ENCODE data around the gene TYMP.

TYMP gene

GRCh38 chr22:50502628-50503474 is 27.0 kb downstream of the TYMP start:
- no peaks in the 10 kb centered on the region for H3K36me3 ChIP-seq (ENCODE audit: insufficient read depth, low read length)
- no peak overlapping the region for H3K9ac ChIP-seq (ENCODE audit: low read depth, low read length)
- peaks cover 5% of the 10 kb centered on the region for H3K4me1 ChIP-seq (ENCODE audit: insufficient read depth, low read length)
- H3K9me3 ChIP-seq (ENCODE audit: control insufficient read depth, insufficient read depth, low read length) = no peaks in the 10 kb centered on the region

- no peak overlapping the region for H3K9ac ChIP-seq (ENCODE audit: low read depth, low read length)
- no peaks in the 10 kb centered on the region for H3K36me3 ChIP-seq (ENCODE audit: insufficient read depth, low read length)
- H3K4me1 ChIP-seq (ENCODE audit: insufficient read depth, low read length) = peaks cover 5% of the 10 kb centered on the region
- no peaks in the 10 kb centered on the region for H3K9me3 ChIP-seq (ENCODE audit: control insufficient read depth, insufficient read depth, low read length)
Measured at GRCh38 chr22:50502096-50502495, 27.7 kb downstream of the TYMP start.

GRCh38 chr22:50500452-50500851 is 29.4 kb downstream of the TYMP start:
- Histone ChIP-seq H3K9ac (ENCODE audit: low read depth, low read length) (no peak overlapping the region), H3K9me3 (ENCODE audit: control insufficient read depth, insufficient read depth, low read length) (no peaks in the 10 kb centered on the region), H3K36me3 (ENCODE audit: insufficient read depth, low read length) (no peaks in the 10 kb centered on the region), H3K4me1 (ENCODE audit: insufficient read depth, low read length) (peaks cover 5% of the 10 kb centered on the region; the same call in 1 of the 2 replicates)

DNA sequence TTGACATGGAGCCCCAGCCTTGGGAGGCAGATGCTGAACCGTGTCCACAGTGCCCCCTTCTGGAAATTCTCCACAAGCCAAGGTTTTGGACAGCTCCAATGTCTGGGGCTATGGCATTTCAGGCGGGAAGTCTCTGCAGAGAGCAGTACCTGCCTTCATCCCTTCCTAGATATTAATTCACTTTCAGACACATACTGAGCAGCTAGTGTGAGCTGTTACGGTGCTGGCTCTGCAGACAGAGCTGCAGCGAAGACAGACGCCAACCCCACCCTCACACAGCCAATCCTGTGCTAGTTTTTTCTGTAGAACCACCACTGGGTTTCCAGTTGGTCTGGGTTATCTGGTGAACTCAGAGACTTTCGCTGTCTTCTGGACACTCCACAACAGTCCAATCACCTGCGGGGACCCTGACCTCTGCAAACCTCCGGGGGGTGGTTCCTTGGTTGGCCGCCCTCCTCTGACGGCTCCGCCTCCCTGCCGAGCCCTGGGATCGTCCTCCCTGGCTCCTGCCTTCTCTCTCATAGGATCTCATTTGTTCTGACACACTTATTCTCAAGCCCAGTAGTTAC is 31.4 kb downstream of the TYMP start:
- H3K36me3 ChIP-seq (ENCODE audit: insufficient read depth, low read length) = no peaks in the 10 kb centered on the region
- H3K9me3 ChIP-seq (ENCODE audit: control insufficient read depth, insufficient read depth, low read length) = no peaks in the 10 kb centered on the region
- peak overlapping the region; percentile 40; the same call in 1 of the 2 replicates for H3K9ac ChIP-seq (ENCODE audit: low read depth, low read length)
- peaks cover 5% of the 10 kb centered on the region; the same call in 1 of the 2 replicates for H3K4me1 ChIP-seq (ENCODE audit: insufficient read depth, low read length)

GRCh38 chr22:50497093-50497492 is 32.7 kb downstream of the TYMP start:
- H3K4me1 ChIP-seq (ENCODE audit: insufficient read depth, low read length) = peaks cover 5% of the 10 kb centered on the region; the same call in 1 of the 2 replicates
- no peaks in the 10 kb centered on the region for H3K9me3 ChIP-seq (ENCODE audit: control insufficient read depth, insufficient read depth, low read length)
- no peaks in the 10 kb centered on the region for H3K36me3 ChIP-seq (ENCODE audit: insufficient read depth, low read length)
- H3K9ac ChIP-seq (ENCODE audit: low read depth, low read length) = no peak overlapping the region

- Histone ChIP-seq H3K36me3 (ENCODE audit: insufficient read depth, low read length) (no peaks in the 10 kb centered on the region), H3K9ac (ENCODE audit: low read depth, low read length) (no peak overlapping the region), H3K9me3 (ENCODE audit: control insufficient read depth, insufficient read depth, low read length) (no peaks in the 10 kb centered on the region), H3K4me1 (ENCODE audit: insufficient read depth, low read length) (no peaks in the 10 kb centered on the region)
Measured at GRCh38 chr22:50490531-50491308, 39.1 kb downstream of the TYMP start.

DNA sequence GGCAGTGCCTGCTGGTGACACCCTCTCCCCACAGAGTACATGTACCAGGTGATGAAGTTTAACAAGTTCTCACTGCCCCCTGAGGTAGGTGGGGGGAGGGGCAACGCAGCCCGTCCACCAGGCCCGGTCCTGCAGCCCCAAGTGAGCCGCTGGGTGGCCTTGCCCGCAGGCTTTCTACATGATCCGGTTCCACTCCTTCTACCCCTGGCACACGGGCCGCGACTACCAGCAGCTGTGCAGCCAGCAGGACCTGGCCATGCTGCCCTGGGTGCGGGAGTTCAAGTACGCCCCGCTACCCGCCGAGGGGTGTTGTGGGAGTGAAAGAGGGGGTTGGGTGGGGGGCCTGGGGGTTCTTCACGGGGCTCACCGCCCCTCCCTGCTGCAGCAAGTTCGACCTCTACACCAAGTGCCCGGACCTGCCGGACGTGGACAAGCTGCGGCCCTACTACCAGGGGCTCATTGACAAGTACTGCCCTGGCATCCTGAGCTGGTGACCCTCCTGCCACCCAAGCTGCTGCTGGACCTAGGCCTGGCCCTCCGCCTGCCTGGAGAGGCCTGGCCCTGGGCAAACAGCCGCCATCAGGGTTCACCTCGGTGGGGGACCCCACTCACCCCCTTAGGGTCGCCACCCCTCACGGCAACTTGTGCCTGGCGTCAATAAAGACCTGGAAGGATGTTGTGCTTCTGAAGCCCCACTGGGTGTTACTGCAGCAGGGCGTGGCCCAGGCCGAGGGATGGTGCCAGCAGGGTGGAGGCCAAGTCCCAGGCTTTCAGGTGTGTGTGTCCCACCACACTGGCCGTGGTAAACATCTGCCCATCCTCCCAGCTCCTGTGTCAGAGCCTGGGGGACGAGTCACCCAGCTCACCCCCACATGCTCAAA is 40.2 kb downstream of the TYMP start:
- Histone ChIP-seq H3K9ac (ENCODE audit: low read depth, low read length) (no peak overlapping the region), H3K36me3 (ENCODE audit: insufficient read depth, low read length) (no peaks in the 10 kb centered on the region), H3K9me3 (ENCODE audit: control insufficient read depth, insufficient read depth, low read length) (no peaks in the 10 kb centered on the region), H3K4me1 (ENCODE audit: insufficient read depth, low read length) (no peaks in the 10 kb centered on the region)

- H3K9ac ChIP-seq (ENCODE audit: low read depth, low read length) = no peak overlapping the region
Measured at GRCh38 chr22:50488886-50489285, 40.9 kb downstream of the TYMP start.

DNA sequence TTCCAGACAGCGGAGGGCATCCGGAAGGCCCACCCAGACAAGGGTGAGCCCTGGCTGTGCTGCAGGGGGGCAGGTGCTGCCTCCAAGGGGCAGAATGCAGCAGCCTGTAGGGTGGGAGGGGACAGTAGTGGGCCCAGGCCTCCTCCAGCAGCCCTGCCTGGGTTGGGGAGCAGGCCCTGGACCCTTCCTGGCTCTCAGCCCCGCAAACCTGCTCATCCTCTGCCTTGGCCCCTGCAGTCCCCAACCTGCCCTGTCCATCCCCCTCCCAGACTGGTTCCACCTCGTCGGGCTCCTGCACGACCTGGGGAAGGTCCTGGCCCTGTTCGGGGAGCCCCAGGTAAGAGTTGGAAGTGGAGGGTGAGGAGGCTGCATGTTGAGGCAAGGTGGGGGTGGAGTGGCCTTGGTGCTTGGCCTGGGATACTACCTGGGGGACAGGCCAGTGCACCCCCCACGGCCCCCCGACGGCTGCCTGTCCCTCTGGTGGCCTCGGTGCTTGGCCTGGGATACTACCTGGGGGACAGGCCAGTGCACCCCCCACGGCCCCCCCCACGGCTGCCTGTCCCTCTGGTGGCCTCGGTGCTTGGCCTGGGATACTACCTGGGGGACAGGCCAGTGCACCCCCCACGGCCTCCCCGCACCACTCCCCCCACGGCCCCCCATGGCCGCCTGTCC is 41.7 kb downstream of the TYMP start:
- Histone ChIP-seq H3K36me3 (ENCODE audit: insufficient read depth, low read length) (no peaks in the 10 kb centered on the region), H3K9me3 (ENCODE audit: control insufficient read depth, insufficient read depth, low read length) (no peaks in the 10 kb centered on the region), H3K4me1 (ENCODE audit: insufficient read depth, low read length) (no peaks in the 10 kb centered on the region), H3K9ac (ENCODE audit: low read depth, low read length) (no peak overlapping the region)

More at GRCh38 chr22:50488886-50489285, 40.9 kb downstream of the TYMP start:
- H3K9me3 ChIP-seq (ENCODE audit: control insufficient read depth, insufficient read depth, low read length) = no peaks in the 10 kb centered on the region
- H3K36me3 ChIP-seq (ENCODE audit: insufficient read depth, low read length) = no peaks in the 10 kb centered on the region
- no peaks in the 10 kb centered on the region for H3K4me1 ChIP-seq (ENCODE audit: insufficient read depth, low read length)

DNA sequence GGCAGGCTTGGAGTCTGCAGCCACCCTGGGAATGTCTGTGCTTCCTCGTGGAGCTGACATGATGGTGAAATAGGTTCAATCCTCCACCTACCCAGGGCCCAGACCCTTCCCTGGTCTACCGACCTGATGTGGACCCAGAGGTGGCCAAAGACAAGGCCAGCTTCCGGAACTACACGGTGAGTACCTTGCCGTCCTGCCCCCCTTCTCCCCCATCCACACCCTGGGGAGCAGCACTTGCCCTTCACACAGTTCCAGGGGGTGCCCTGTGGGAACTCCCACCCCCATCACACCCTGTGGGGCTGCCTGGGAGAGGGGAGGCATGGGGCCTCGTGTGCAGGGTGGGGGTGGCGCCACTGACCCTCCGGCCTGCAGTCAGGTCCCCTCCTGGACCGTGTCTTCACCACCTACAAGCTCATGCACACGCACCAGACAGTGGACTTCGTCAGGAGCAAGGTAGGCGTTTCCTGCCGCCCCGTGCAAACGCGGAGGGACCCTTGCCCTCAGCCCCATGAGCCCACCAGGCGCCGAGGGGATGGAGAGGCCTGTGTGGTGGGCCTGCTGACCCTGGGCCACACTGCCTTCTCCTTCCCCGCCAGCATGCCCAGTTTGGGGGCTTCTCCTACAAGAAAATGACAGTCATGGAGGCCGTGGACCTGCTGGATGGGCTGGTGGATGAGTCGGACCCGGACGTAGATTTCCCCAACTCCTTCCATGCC is 42.4 kb downstream of the TYMP start:
- Histone ChIP-seq H3K9me3 (ENCODE audit: control insufficient read depth, insufficient read depth, low read length) (no peaks in the 10 kb centered on the region), H3K9ac (ENCODE audit: low read depth, low read length) (no peak overlapping the region), H3K4me1 (ENCODE audit: insufficient read depth, low read length) (no peaks in the 10 kb centered on the region), H3K36me3 (ENCODE audit: insufficient read depth, low read length) (no peaks in the 10 kb centered on the region; the same call in 1 of the 2 replicates)

DNA sequence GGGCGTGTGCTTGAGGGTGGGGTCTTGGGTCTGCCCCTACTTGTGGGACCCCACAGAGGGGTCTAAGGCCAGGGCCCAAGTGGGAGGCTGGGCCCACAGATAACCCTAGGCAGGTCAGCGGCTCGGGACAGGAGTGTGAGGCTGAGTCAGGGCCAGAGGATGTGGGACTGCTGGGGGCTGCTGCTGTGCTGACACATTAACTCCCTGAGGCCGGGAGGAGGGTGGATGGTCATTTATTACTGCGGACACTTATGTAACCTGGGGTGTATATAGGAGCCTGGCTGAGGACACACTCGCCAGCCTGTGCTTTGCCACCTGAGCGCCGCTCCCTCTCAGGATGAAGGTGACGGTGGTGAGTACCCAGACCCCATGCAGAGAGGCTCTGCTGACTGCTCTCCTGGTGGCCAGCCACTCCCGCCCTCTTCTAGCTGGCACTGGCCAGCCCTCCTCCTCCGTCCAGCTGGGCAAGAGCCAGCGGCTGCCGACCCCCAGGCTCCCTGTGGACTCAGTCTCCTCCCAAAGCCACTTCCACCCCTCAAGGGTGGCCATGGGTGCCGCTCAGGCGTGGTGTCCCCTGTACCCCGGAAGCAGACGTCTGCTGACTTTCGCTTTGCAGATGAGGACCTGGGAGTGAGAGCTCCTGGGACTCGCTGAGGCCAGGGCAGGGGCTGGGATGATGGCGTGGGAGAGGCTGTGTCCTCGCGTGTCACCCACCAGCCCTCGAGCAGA is 43.1 kb downstream of the TYMP start, which contains the start of gene MIOX:
TSS of gene MIOX (plus strand) at position 299 of the 729 bp plus-strand sequence. CDS start at position 338, 39 bp downstream.
- no peak within 1 kb of the TSS for H3K9ac ChIP-seq (ENCODE audit: low read depth, low read length)
- H3K9me3 ChIP-seq (ENCODE audit: control insufficient read depth, insufficient read depth, low read length) = no peaks in the 10 kb centered on the region
- H3K4me1 ChIP-seq (ENCODE audit: insufficient read depth, low read length) = no peaks in the 10 kb centered on the region
- H3K36me3 ChIP-seq (ENCODE audit: insufficient read depth, low read length) = no peaks in the 10 kb centered on the region; the same call in 1 of the 2 replicates
